Lower leg skin (tissue), 3 donors: ENCODE measurements around the gene RPH3AL.
"Not testable (repeated sequence)": the region's sequence is repeated elsewhere in the genome, so short reads cannot be mapped to it uniquely, and the experiment has no call there.

Source experiments
- CTCF ChIP-seq, 3 donors: fragments of 450-650 bp; IDR thresholded peaks; one replicate each; pipeline ENCODE4 v1.5.1; 2016; ENCODE audit warnings: antibody characterized with exemption in 3 of 3, mild to moderate bottlenecking in 3 of 3, moderate library complexity in 2 of 3
- POLR2A ChIP-seq, 2 donors: fragments of 450-650 bp; IDR thresholded peaks; one replicate each; pipeline ENCODE4 v1.6.1; 2016 to 2017; ENCODE audit warnings: antibody characterized with exemption in 2 of 2, mild to moderate bottlenecking in 1 of 2, moderate library complexity in 1 of 2

- not testable (repeated sequence) for TF ChIP-seq POLR2A, CTCF (IDR thresholded peaks at IDR 0.05)
Observed at GRCh38 chr17:234163-234993, 118.2 kb downstream of the RPH3AL start.
